Body of pancreas (tissue), 4 donors: Measurements from ENCODE around the gene GSTO2. TPM values are rescaled to one million over a fixed set of nuclear protein-coding genes. Genes with fewer than 3 reads are reported as not detected.

ENCODE experiments used
- ATAC-seq: fragments of 150-250 bp; one replicate; pipeline ENCODE4 v1.9.1; 2016
- DNase-seq, 4 donors: peaks; one replicate each; pipeline ENCODE4 v3.0.0-alpha.2; 2019
- H3K27ac ChIP-seq, 4 donors: fragments of 200-600 bp; sonication (generic); 1 replicate in 3 of 4; 2 replicates in 1 of 4; pipeline versions ENCODE4 v1.5.1 to v1.6.1; 2016 to 2019; ENCODE audit warnings: mild to moderate bottlenecking in 1 of 4, mixed read lengths in 1 of 4, moderate library complexity in 1 of 4
- H3K27me3 ChIP-seq, 2 donors: fragments of 200-600 bp; sonication (generic); one replicate each; pipeline ENCODE4 v1.6.0; 2016; ENCODE audit warnings: mild to moderate bottlenecking in 1 of 2
- H3K36me3 ChIP-seq, 2 donors: fragments of 200-600 bp; sonication (generic); replicated peaks in 1 of 2; 2 replicates each; pipeline ENCODE4 v1.5.1; 2016; ENCODE audit warnings: low read depth in 2 of 2; ENCODE audit not compliant: insufficient read depth in 1 of 2
- H3K4me1 ChIP-seq: fragments of 200-600 bp; sonication (generic); one replicate; pipeline ENCODE4 v1.6.0; 2016
- H3K4me3 ChIP-seq, 2 donors: fragments of 200-600 bp; sonication (generic); 1 replicate in 1 of 2; 2 replicates in 1 of 2; pipeline ENCODE4 v1.5.1; 2016 to 2019
- H3K9me3 ChIP-seq, 3 donors: fragments of 200-600 bp; sonication (generic); 1 replicate in 2 of 3; 2 replicates in 1 of 3; pipeline ENCODE4 v1.5.1; 2016
- CTCF ChIP-seq, 7 experiments: fragments of 450-650 bp in 4 of 7; fragments of 200-600 bp in 3 of 7; sonication (generic) in 3 of 7; IDR thresholded peaks; one replicate each; pipeline ENCODE4 v1.5.1; 2016 to 2019; ENCODE audit warnings: antibody characterized with exemption in 7 of 7
- POLR2A ChIP-seq, 3 donors: fragments of 450-650 bp; IDR thresholded peaks; one replicate each; pipeline ENCODE4 v1.6.1; 2016; ENCODE audit warnings: antibody characterized with exemption in 3 of 3, mild to moderate bottlenecking in 2 of 3
- WGBS, 2 donors: methylation state at CpG; one replicate each; pipeline ENCODE4 v1.1.5; 2017; 5-methylcytosine and 5-hydroxymethylcytosine counted together
- intact Hi-C: fragments of 100-400 bp; cut with DNase I; formaldehyde crosslinking; loops from one replicate; pipeline ENCODE4 v1.15.1; 2023
- total RNA-seq, 2 donors: library from RNA; depleted of rRNA; stranded (reverse); fragments of >200 nt; gene quantifications; one replicate each; pipeline ENCODE4 v1.1.0, GENCODE V29; 2016

The GSTO2 gene
- total RNA-seq, 2 donors from 2014 or later: 9.6 to 26.5 TPM

DNA sequence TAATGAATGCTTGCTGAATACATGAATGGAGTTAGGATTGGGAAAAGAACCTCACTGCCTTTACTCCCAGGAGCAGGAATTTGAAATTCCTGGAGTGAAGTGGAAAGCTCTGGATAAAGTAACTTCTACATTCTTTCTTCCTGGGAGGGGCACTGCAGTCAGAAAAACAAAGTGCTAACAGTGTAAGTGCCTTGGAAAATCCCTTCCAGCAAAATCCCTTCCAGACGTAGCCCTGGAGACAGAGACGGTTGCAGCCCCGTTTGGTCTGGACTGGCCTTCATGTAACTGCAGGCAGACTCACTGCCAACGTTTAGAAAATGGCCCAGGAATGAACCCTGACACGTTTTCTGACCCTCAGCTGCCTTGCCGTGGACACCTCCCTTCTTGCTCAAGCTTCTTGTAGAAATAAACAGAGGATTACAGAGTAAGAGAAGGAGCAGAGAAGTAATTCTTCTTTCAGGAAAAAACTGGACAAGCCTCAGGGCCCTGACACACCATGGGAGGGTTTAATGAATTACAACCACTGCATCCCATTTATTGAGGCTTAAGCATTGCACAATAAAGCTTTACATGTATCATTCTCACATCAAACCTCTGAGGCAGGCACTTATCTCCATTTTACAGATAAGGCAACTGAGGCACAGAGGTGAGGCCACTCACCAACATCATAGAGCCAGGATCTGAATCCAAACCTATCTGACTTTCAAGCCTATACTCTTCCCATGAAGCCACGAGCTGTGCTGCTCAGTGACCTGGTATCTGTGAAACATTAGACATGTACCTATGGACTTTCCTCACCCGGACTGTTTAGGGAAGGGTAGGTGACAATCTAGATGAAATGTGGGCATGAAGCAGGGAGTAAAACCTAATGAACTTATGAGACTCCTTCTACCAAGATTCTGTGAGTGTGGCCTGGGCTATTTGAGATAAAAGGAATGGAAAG, 61.5 kb downstream of the GSTO2 start:
- peak; percentile 8 for ATAC-seq
- WGBS, 2 donors: 42 to 52% methylated on average over 8 of the region's 8 CpGs
- no peaks in the 10 kb centered on the region for H3K27me3 ChIP-seq
- peaks cover 52% of the 10 kb centered on the region for H3K4me1 ChIP-seq
- H3K4me3 ChIP-seq: no peak overlapping the region
- intact Hi-C loops: no loop called here
- no peaks in the 10 kb centered on the region for H3K9me3 ChIP-seq
- TF ChIP-seq POLR2A (IDR thresholded peaks at IDR 0.05) (no peak), CTCF (IDR thresholded peaks at IDR 0.05) (no peak)
- peak overlapping the region in 3 of 4 donors; percentile 51 to 57 (median 56) for H3K27ac ChIP-seq
- peak in 2 of 4 donors; percentile 26 to 55 for DNase-seq
- H3K36me3 ChIP-seq: no peaks in the 10 kb centered on the region

- peaks cover 56% of the 10 kb centered on the region for H3K4me1 ChIP-seq
- DNase-seq: peak in 2 of 4 donors; percentile 27 to 47
- no peak overlapping the region for H3K4me3 ChIP-seq
Measured at GRCh38 chr10:104331208-104331838, 62.3 kb downstream of the GSTO2 start.

GRCh38 chr10:104332243-104333031, 63.5 kb downstream of the GSTO2 start:
- peaks cover 58% of the 10 kb centered on the region for H3K4me1 ChIP-seq
- WGBS, 2 donors: 86 to 87% methylated on average over 11 of the region's 11 CpGs
- DNase-seq (peak in 2 of 4 donors; percentile 3 to 5), ATAC-seq (no peak)
- no peak overlapping the region for H3K4me3 ChIP-seq
- H3K9me3 ChIP-seq: no peaks in the 10 kb centered on the region
- H3K36me3 ChIP-seq: no peaks in the 10 kb centered on the region
- intact Hi-C loops: no loop called here
- TF ChIP-seq CTCF (IDR thresholded peaks at IDR 0.05) (no peak), POLR2A (IDR thresholded peaks at IDR 0.05) (no peak)
- no peaks in the 10 kb centered on the region for H3K27me3 ChIP-seq
- peak overlapping the region in 3 of 4 donors; percentile 51 to 57 (median 56) for H3K27ac ChIP-seq

More at GRCh38 chr10:104331208-104331838, 62.3 kb downstream of the GSTO2 start:
- WGBS, 2 donors: 25% methylated on average over 4 to 9 of the region's 9 CpGs
- H3K36me3 ChIP-seq: no peaks in the 10 kb centered on the region
- TF ChIP-seq CTCF (IDR thresholded peaks at IDR 0.05) (no peak), POLR2A (IDR thresholded peaks at IDR 0.05) (no peak)
- peak; percentile 51 for ATAC-seq
- H3K9me3 ChIP-seq: no peaks in the 10 kb centered on the region
- peak overlapping the region in 3 of 4 donors; percentile 51 to 57 (median 56) for H3K27ac ChIP-seq
- no peaks in the 10 kb centered on the region for H3K27me3 ChIP-seq
- intact Hi-C loops: no loop called here

GRCh38 chr10:104333032-104333727, 64.2 kb downstream of the GSTO2 start:
- DNase-seq (peak in 1 of 4 donors; percentile 9), ATAC-seq (no peak)
- Histone ChIP-seq H3K36me3 (no peaks in the 10 kb centered on the region), H3K27me3 (no peaks in the 10 kb centered on the region), H3K27ac (no peak overlapping the region), H3K4me1 (peaks cover 53% of the 10 kb centered on the region), H3K9me3 (no peaks in the 10 kb centered on the region), H3K4me3 (no peak overlapping the region)
- no peak for TF ChIP-seq CTCF (IDR thresholded peaks at IDR 0.05)
- TF ChIP-seq POLR2A (IDR thresholded peaks at IDR 0.05): no peak
- 82 to 83% methylated on average over 12 to 13 of the region's 13 CpGs for WGBS, 2 donors
- intact Hi-C loops: no loop called here
